NCI-H2029 treated with DMSO at 0.1 percent for 48 hours (cell line): Measurements from ENCODE around the gene PTPRM.

ENCODE experiments used
- DNase-seq: peaks from one replicate; lab custom pipeline; 2025; lab: John Stamatoyannopoulos, UW

The PTPRM gene

GRCh38 chr18:8391068-8391467 is 824.0 kb downstream of the PTPRM start:
- DNase-seq, result no peak

DNA sequence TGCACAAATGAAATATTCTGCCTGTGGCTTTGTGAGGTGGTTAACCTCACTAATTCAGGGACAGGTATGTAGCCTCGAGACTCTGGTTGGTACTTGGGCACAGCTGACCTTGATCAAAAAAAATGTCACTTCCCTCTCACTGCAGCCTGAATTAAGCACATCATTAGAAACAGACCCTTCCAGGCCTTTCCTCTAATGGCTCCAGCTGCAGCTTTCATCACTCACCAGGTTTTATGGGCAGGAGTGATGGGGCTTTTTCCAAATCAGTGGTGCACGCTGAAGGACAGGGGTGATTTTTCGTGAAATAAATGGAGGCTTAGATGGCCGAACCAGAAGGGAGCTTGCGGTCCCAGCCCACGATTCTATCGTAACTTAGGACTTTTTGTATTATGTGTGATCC is 829.1 kb downstream of the PTPRM start:
- DNase-seq, result no peak

- no peak for DNase-seq
Measured at GRCh38 chr18:8397034-8397433, 829.9 kb downstream of the PTPRM start.

- DNase-seq, result no peak
Measured at GRCh38 chr18:8399138-8399537, 832.0 kb downstream of the PTPRM start.

GRCh38 chr18:8400193-8400752 is 833.2 kb downstream of the PTPRM start:
- no peak for DNase-seq

DNA sequence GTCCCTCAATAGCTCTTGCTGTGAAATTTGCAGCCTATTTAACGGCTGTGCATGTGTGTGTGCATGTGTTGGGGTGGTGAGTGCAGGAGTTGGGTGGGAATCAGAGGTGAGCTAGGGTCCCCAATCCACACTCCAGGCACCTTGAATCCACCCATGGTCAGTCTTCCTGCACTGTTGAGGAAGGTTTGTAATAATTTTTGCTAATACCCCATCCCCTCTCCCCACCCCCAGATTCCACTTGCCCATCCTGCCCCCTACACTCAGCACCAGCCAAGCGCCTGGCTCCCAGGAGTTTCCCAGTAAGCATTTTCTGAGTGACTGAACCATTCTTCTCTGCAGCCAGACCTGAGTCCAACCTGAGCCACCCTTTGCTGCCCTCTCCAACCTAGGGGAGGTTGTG is 833.7 kb downstream of the PTPRM start:
- DNase-seq, result no peak

GRCh38 chr18:8401606-8402005 is 834.5 kb downstream of the PTPRM start:
- no peak for DNase-seq

DNA sequence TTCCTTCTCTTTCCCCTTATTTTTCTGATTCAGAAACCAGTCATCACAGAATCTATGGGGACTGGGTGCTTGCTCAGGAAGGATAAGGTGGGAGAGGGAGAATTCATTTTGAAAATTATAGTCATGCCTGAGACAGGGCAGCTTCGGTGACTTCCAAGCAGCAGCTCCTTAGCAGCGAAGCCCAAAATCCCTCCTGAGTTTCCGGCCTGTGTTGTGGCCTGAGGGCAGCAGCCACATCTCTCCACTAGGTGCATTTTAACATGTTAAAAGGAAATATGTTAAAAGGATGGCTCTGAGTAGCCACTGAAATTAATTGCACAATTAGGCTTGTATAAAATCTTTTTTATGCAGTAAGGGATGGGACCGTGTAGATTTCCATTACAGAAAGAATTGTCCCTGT is 835.1 kb downstream of the PTPRM start:
- no peak for DNase-seq

GRCh38 chr18:8403713-8404112 is 836.6 kb downstream of the PTPRM start:
- DNase-seq, result no peak

GRCh38 chr18:8406186-8406867 is 839.2 kb downstream of the PTPRM start:
- no peak for DNase-seq

DNA sequence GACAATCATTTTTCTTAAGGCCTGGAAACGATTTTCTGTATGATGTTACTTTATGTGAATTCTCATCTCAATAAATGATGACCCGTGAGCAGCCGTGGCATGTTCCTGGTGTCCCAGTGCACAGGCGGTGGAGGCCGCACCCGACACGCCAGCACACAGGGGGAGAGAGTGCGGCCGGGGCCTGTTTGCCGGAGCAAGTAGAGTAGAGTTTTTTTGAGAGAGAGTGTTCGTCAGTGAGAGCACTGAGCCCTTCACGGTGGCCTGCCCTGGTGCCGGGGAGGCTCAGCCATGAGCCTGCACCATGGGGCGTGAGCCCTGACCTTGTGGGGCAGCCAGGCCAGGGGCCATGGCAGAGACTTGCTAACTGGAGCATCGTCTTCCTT is 839.7 kb downstream of the PTPRM start:
- no peak for DNase-seq

DNA sequence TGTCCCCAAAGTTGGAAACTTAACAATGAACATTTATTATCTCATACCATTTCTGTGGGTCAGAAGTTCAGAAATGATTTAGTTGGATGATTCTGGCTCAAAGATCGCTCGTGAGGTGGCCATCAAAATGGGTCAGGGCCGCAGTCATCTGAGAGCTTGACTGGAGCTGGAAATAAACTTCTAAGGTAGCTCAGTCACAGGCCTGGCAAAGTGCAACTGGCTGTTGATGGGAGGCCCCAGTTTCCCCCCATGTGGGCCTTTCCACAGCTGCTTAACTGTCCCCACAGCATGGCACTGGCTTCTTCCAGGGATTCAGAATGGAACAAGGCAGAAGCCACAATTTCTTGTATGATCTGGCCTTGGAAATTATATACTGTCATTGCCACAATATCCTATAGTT is 842.0 kb downstream of the PTPRM start:
- DNase-seq, result no peak

- DNase-seq, result no peak
Measured at GRCh38 chr18:8411492-8411891, 844.4 kb downstream of the PTPRM start.

- no peak for DNase-seq
Measured at GRCh38 chr18:8412117-8412516, 845.0 kb downstream of the PTPRM start.

DNA sequence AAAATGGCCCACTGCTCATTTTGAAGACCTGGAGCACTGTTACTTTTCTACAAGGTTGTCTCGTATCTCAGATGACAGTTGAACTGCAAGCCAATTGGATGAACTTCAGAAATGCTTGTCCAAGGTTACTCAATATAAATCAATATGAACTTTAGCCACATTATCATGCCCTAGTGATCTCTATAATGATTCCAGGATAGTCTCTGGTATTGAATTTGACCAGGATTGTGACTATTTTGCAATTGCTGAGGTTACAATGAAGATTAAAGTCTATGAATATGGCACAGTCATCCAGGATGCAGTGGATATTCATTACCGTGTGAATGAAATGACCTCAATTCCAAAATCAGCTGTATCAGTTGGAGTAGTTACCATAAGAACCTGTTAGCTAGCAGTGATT is 846.1 kb downstream of the PTPRM start:
- no peak for DNase-seq

- DNase-seq, result no peak
Measured at GRCh38 chr18:8413751-8414150, 846.6 kb downstream of the PTPRM start.

DNA sequence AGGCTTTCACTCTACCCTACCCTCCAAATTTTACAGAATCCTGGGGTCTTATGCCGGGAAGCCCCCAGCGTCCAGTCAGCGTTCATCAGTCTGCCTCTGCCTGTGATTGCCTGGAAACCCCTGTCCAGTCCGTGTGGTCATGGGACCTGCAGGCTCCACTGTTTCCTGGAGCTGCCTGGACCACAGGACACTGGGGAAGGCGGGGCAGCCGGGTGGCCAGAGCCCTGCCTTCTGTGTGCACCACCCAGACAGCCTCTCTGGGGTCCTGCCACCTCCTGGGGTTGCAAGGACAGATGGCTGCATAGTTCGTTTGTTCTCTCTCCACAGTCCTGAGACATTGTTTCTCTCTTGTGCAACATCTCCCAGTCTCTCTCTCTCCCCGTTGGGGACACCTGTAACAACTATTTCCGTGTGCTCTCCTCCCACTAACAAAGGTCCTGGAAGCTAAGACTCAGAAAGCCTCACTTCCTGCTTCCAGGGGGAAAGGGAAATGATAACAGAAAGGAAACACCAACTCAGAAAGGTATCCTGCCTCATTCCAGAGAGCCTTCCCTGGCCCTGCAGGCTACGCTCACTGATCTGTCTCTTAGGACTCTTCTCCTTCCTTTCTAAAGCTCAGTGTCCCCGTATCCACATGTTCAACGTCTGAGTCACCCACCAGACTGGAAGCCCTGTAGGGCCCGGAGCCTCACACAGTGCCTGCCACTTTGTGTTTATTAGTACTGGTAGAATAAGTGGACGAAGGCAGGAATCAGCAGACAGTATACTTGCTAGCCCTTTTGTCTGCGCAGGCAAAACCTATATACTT is 849.3 kb downstream of the PTPRM start:
- DNase-seq, result no peak

- no peak for DNase-seq
Measured at GRCh38 chr18:8422391-8422790, 855.3 kb downstream of the PTPRM start.

GRCh38 chr18:8423051-8423557 is 856.0 kb downstream of the PTPRM start:
- no peak for DNase-seq

GRCh38 chr18:8424481-8424880 is 857.4 kb downstream of the PTPRM start:
- no peak for DNase-seq

- no peak for DNase-seq
Measured at GRCh38 chr18:8424917-8425725, 858.0 kb downstream of the PTPRM start.

- no peak for DNase-seq
Measured at GRCh38 chr18:8426401-8426800, 859.3 kb downstream of the PTPRM start.
